Middle frontal gyrus (tissue), 1 donor: ENCODE results near the gene DRAXIN.

Experiments
- DNase-seq: peaks from one replicate; pipeline ENCODE4 v3.0.0-alpha.2; 2015; ENCODE audit warnings: low spot score; ENCODE audit errors: extremely low spot score

DRAXIN gene

DNA sequence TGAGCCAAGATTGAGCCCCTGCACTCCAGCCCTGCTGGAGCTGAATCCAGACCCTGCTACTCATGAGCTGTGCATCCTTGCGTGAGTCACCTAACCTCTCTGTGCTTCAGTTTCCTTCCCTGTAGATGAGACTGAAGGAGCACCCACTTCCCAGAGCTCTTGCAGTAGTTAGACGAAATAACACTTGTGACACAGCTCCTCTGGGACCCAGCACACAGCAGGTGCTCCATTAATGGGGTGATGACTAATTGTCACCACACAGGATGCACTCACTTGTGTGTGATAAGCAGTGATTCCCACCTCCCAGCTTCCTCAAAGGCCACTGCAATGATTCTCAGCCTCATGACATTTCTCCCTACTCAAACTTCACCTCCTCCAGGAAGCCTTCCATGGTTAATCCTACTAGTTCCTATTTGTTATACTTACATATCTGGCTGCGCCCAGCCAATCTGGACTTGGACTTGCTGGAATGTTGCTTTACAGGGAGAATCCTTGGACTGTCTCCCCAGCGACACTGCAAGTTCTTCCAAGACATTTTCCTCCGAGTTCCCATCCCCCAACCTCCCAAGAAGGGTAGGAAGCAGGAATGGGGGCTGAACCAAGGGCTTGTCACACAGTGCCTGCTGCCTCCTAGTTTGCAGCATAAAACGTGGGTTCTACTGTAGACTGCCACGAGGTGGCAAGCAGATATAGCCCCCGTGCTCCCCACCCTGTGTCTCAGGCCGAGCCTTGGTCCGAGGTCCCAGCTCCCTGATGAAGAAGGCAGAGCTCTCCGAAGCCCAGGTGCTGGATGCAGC lies 17.2 kb downstream of the DRAXIN start:
- DNase-seq, result no peak

- no peak for DNase-seq
Observed at GRCh38 chr1:11711490-11711889, 20.0 kb downstream of the DRAXIN start.

- DNase-seq, result no peak
Observed at GRCh38 chr1:11712285-11712684, 20.8 kb downstream of the DRAXIN start.

DNA sequence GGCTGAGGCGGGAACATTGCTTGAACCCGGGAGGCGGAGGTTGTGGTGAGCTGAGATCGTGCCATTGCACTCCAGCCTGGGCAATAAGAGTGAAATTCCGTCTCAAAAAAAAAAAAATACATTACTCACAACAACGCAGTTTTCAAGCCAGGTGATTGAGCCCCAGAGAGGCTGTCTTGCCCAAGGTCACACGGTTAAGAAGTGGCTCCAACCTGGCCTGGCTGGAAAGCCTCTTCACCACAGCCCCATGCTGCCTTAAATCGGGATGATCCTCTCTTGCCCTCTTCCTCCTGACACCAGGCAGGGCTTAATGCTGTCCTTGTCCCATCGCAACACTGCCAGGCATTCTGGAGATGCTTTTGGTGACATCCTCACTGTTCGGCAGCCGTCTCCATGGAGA lies 21.6 kb downstream of the DRAXIN start:
- DNase-seq, result no peak

- DNase-seq, result peak; percentile 14
Observed at GRCh38 chr1:11714831-11715575, 23.5 kb downstream of the DRAXIN start.

- DNase-seq, result peak; percentile 81
Observed at GRCh38 chr1:11719313-11720032, 28.0 kb downstream of the DRAXIN start.

DNA sequence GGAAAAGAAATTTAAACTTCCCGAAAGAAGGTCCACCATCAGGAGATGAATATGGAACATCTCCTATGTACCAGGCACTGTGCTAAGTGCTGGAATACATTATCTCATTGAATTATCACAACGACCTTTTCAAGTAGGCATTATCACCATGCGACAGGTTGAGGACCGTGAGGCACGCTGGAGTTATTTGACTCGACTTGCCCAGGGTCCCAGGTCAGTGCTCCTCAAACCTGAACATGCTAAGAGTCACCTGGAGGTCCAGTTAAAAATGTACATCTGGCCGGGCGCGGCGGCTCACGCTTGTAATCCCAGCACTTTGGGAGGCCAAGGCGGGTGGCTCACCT lies 28.5 kb downstream of the DRAXIN start:
- DNase-seq, result no peak

- no peak for DNase-seq
Observed at GRCh38 chr1:11720525-11720924, 29.0 kb downstream of the DRAXIN start.

DNA sequence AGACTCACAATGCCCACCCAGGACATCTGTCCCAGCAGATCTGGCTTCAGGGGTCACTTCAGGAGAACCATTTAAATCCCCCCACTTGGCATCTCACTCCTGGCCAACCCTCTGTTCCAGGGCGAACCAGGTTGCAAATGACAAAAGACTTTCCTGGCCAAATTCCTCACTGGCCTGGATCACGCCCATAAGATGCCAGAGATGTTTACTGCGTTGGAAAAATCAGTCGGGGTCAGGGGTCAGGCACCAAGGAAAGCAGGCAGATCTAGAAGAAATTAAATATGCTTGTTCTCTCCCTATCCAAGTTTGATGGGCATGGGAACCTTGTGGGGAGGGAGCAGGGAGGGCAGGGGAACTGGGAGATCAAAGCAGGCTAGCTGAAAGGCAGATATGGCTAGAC lies 29.8 kb downstream of the DRAXIN start:
- DNase-seq, result no peak

DNA sequence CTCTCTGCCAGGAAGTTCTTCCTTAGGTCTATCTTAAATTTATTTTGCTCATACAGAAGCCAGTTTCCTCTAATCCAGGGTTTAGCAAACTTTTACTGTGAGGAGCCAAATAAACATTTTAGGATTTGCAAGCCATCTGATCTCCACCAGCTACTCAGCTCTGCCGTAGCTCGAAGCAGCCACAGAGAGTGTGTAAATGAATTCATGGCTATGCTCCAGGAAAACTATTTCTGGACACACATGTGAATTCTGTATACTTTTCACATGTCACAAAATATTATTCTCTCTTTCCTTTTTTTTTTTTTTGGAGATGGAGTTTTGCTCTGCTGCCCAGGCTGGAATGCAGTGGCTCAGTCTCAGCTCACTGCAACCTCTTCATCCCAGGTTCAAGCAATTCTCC lies 31.0 kb downstream of the DRAXIN start:
- DNase-seq, result no peak

GRCh38 chr1:11725616-11726015 lies 34.1 kb downstream of the DRAXIN start:
- no peak for DNase-seq

DNA sequence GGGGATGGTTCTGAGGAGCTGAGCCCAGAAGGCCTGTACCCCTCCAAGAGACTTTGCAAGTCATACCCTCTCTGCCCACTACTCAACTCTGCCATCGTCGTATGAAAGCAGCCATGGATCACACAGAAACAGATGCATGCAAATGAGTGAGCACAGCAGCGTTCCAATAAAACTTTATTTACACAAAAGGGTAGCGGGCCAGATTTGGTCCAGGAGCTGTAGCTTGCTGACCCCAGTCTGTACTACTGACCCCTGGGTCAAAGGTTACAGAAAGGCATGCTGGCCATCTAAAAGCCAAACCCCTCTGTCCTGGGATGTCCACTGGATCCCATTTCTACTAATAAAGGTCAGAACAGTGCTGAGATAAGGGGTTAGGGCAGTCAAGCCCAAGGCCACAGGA lies 35.6 kb downstream of the DRAXIN start:
- no peak for DNase-seq

DNA sequence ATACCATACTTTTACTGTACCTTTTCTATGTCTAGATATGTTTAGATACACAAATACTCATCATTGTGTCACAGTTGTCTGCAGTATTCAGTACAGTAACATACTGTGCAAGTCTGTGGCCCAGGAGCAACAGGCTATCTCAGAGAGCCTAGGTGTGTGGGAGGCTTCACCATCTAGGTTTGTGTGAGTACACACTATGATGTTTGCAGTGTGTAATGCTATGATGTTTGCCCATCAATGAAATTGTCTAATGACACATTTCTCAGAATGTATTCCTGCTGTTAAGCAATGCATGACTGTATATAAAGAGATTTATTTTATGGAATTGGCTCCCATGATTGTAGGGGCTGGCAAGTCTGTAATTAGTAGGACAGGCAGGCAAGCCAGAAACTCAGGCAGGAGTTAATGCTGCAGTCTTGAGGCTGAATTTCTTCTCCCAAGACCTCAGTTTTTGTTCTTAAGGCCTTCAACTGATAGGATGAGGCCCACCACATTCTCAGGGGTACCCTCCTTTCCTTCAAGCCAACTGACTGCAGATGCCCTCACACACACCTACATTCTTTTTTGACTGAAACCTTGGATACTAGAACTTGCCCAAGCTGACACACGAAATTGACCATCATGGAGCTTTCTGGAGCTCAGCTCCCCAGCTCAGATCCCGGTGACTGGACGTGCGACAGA lies 36.8 kb downstream of the DRAXIN start:
- DNase-seq, result no peak

GRCh38 chr1:11729155-11729497 lies 37.6 kb downstream of the DRAXIN start:
- no peak for DNase-seq

DNA sequence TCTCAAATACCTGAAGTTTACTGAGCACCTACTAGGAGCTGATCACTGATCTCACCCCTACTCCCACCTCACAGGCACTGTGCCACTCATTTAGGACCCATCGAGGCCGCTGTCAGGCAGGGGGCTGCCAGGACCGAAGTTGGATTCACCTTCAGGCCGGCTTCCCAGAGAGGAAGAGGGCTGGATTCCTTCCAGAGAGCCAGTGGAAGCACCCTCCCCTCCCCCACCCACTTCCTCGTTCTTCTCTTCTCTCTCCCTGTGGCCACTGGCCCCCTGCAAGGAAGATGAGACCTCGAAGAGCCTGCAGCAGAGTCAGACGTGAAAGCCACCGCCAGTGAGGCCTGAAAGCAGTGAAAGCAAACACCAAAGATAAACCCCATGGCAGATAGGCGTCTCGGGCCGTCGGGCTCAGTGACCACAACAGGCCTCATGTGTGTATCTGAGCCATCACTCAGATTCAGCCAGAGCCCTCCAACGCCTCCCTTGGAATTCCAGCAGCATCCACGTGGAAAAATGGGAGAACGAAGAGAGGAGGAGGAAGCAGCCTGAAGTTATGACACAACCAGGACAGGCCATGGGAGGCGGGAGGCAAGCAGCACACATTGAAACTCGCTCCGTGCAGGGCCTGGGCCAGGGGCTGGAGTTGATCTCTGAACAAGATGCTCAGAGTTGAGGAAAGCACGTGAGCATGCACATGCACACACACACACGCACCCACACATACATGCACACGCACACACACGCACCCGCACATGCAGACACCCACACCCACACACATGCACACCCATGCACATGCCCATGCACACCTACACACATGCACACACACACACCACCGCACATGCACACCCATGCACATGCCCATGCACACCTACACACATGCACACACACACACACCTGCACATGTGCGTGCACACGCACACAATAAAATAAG lies 38.3 kb downstream of the DRAXIN start:
- DNase-seq, result no peak

- DNase-seq, result no peak
Observed at GRCh38 chr1:11730429-11730891, 39.0 kb downstream of the DRAXIN start.

GRCh38 chr1:11731691-11732283 lies 40.3 kb downstream of the DRAXIN start:
- DNase-seq, result peak; percentile 78

- DNase-seq, result no peak
Observed at GRCh38 chr1:11733306-11733705, 41.8 kb downstream of the DRAXIN start.

DNA sequence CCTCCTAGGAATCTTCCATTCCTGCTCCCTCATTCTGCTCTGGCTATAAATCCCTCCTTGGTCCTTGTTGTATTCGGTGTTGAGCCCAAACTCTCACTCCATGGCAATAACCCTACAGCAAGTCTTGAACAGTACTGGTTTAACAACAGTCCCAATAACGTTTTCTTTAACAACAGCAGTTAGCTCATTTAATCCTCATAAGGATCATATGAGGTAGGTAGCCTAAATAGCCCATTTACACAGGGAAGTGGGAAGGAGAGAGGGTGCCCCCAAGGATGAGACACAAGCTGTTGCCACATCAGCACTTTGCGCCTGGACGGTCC lies 44.0 kb downstream of the DRAXIN start:
- no peak for DNase-seq
